ENCODE data around the gene MCF2L.
"Not testable (repeated sequence)": the region's sequence is repeated elsewhere in the genome, so short reads cannot be mapped to it uniquely, and the experiment has no call there.

MCF2L gene

DNA sequence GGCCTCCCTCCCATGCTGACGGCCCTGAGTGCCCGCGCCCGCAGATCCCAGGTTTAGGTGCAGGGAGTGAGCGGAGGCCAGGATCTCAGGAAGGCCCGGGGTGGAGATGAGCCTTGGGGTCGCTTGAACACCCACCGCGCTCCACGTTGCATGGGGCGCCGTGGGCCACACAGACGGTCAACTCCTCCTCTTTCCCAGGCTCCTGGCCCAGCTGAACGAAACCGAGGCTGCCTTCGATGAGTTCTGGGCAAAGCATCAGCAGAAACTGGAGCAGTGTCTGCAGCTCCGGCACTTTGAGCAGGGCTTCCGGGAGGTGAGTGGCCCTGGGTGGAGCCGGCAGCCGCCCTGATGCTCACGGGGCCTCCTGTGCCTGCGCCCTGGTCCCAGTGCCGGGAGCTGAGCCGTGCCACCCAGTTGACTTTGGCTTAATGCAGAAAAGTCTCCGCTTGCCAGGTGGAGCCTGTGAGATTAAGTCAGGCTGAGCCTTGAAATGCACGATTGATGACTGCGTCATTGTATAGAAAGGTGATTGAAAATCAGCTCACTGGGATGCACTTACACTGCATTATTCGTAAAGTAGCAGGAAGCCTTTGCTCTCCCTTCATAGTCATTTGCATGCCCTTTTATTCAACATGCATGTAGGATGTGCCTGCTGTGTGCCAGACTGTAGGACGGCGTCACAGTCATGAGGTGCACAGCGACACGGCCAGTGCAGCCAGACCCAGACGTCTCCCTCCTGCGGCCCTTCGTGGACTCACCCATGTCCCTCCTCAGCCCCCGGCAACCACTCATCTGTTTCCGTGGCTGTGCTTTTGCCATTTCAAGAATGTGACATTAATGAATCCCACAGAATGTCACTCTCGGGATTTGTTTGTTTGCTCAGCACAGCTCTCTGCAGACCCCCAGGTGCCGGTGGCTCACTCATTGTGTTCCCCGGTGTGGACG lies 101.1 kb downstream of the MCF2L start:
- DNase-seq = no peak

DNA sequence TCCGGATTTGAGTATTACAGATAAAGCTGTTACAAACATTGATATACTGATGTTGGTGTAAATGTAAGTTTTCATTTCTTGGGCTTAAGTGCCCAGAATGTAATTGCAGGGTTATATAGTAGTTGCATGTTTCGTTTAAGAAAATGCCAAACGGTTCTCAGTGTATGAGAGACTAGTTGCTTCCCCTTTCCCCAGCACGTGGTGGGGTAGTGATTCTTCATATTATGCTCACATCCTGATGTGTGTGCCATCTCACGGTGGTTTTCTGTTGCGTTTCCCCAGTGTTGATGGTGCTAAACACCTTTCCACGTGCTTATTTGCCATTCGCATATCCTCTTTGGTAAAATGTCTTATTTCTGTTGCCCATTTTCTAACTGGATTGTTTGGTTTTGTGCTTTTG lies 101.8 kb downstream of the MCF2L start:
- no peak for DNase-seq

DNA sequence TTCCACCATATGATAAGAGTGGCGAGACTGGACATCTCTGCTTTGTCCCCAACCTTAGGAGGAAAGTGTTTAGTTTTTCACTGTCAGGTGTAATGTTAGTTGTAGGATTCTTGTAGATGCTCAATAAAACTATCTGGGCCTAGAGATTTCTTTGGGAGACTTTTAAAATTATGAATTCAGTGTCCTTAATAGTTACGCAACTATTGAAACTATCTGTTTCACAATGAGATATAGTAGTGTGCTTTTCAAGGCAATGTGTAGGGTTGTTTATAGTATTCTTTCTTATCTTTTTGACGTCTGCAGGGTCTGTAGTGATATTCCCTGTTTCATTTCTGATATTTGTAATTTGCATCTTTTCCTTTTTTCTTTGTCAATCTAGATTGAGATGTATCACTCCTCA lies 103.4 kb downstream of the MCF2L start:
- no peak for DNase-seq

DNA sequence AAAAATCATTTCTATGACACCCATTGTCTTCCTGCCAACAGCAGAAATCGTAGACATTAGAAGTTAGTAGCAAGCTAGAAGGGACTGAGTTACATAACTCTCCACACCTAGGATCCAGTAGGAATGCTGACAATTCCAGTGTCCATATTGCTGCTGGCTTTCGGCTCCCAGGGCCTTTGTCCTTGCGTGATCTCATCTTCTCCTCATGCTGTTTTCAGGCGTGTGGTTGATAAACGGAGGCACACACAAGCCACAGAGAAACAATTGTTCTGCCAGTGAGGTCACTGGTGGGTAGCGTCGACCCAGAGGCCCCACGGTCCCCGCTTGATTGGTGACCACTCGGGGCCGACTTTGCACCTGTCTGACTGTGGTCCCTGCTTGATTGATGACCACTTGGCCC lies 104.9 kb downstream of the MCF2L start:
- no peak for DNase-seq

DNA sequence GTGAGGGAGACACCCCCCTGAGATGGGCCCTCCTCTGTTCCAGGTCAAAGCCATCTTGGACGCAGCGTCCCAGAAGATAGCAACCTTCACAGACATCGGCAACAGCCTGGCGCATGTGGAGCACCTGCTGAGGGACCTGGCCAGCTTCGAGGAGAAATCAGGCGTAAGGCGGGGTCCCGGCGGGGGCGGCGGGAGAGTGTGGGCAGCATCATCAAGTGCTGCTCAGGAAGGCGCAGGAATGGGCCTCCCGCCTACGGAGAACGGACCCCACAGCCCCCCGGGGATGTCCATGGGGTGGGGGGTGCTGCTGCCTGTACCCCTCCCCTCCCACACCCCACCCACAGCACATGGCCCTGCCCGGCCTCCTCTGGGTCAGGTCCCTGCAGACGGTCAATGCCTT lies 105.4 kb downstream of the MCF2L start:
- DNase-seq = no peak

DNA sequence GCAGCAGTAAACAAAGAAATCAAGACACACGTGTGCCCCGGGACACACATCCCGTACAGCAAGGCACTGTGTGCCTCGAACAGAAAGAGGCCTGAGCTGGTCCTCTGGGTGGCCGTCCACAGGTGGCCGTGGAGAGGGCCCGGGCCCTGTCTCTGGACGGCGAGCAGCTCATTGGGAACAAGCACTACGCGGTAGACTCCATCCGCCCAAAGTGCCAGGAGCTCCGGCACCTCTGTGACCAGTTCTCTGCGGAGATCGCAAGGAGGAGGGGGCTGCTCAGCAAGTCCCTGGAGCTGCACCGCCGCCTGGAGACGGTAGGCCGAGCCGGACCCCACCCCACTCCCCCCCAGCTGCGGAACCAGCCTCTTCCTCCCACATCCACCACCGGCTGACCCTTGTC lies 105.9 kb downstream of the MCF2L start:
- DNase-seq = no peak

DNA sequence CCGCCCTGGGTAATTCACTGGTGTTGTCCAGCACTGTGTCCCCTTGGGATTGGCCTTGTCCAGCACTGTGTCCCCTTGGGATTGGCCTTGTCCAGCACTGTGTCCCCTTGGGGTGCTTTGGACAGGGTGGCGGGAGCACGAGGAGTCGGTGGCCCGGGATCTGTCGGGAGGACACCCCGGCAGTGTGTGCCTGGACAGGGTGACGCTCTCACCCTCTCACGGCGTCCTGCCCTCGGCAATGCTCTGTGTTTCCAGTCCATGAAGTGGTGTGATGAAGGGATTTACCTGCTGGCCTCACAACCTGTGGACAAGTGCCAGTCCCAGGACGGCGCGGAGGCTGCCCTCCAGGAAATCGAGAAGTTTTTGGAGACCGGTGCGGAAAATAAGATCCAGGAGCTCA lies 106.7 kb downstream of the MCF2L start:
- no peak for DNase-seq

DNA sequence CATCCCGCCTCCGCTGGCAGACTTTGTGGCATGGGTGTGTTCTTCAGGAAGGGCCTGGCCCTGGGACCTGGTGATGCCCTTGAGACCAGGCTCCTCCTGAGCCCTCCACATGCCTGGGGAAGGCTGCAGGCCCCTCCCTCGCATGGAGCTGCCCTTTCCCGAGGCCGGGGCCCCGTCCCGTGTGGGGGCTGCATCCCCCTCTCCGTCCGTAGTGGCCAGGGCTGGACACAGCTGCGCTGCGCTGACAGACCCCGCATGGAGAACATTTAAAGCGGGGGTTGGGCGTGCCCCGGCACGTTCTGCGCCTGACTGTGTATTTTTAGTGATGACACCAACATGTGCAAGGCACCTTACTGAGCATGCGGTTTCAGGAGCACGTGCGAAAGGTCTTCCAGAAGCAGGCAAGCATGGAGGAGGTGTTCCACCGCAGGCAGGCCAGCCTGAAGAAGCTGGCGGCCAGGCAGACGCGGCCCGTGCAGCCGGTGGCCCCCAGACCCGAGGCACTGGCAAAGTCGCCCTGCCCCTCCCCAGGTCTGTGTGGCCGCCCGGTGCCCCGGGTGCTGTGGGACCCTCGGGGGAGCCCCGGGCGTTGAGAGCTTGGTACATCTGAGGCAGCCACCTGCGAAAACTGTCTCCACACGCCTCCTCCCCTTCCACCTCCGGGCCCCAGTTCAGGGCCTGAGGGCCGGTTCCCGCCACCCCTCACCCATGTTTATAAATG lies 107.8 kb downstream of the MCF2L start:
- DNase-seq = no peak

DNA sequence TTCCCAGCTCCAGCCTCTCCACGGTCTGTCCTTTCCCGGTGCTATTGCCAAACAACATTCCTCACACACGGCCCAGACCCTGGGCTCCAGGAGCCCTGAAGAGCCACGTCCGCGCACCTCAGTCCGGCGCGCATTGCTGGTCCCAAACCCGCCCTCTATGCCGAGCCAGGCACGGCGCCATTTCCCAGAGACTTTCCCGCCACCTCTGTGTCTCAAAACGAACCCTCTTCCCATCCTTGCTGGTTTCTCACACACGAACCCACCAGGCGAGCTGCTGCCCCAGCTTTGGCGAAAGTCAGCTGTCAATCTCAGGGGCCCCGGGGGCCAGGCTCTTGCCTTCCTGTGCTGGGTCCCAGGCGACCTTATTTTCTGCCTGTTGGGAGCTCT lies 108.5 kb downstream of the MCF2L start:
- DNase-seq = no peak

DNA sequence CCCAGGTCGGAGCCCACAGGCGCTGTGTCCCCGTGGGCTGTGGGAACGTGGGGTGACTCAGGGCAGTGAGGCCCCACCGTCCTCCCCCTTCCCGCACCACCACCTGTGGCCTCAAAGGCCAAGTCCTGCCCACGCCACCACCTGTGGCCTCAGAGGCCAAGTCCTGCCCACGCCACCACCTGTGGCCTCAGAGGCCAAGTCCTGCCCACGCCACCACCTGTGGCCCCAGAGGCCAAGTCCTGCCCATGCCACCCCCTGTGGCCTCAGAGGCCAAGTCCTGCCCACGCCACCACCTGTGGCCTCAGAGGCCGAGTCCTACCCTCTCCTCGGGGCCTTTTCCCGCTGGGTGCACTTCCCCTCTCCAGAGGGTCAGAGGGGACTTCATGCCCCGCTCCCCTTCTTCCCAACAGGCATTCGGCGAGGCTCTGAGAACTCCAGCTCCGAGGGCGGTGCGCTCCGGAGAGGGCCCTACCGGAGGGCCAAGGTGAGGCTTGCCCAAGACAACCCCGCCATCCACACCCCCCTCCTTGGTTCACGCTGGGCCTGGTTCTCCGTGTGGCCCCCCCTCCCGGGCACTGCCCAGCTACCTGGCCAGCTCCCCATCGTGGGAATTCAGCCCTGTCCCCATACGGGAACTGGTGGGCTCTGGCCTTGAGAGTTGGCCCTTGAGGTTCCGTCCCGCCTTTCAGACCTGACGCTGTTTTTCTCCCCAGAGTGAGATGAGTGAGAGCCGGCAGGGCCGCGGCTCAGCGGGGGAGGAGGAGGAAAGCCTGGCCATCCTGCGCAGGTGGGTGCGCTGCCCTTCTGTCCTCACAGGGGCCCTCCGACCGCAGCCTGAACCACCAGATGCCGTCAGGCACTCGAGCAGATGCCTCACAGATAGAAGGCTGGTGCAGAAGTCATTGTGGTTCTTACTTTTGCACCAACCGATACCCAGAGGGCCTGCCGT lies 109.2 kb downstream of the MCF2L start:
- DNase-seq = no peak

DNA sequence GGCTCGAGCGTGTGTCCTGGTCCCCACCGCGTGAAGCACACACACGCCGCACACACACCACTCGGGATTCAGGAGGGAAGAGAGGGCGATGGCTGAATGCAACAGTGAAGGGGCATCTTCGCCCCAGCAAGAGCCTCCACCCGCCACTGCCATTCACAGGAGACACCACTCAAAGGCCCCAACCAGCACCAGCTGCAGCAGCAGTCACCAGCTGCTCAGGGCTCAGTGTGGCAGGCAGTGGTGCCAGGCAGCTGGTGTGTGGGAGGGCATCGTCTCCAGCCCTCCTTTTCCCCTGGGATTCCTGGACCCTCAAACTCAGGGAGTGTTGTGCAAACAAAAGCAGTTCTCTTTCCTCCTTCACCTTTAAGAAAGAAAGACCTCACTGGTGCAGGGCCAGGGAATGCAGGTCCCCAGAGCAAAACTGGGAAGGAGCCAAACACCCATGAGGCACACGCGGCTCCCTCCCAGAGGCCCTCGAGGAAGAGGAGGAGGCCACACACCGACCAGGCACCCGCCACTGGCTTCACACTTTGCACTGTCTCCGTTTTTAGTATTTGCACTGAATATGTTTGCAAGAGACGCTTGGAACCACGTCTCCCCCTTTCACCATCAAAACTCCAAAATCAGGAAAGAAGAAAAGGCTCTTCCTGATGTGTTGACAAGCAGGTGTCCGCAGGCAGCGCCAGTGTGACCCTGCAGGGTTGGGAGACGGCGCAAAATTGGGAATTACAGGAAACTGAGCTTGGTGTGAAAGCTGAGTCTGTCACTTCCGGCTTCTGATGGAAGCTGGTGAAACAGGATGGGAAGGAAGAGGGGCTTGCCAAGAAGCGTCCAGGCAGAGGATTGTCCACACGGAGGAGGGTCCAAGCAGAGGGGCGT lies 110.1 kb downstream of the MCF2L start:
- DNase-seq = no peak

DNA sequence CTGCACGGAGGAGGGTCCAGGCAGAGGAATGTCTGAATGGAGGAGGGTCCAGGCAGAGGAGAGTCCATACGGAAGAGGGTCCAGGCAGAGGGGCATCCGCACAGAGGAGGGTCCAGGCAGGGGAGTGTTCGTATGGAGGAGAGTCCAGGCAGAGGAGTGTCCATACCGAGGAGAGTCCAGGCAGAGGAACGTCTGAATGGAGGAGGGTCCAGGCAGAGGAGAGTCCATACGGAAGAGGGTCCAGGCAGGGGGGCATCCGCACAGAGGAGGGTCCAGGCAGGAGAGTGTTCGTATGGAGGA lies 110.7 kb downstream of the MCF2L start:
- not testable (repeated sequence) for DNase-seq

DNA sequence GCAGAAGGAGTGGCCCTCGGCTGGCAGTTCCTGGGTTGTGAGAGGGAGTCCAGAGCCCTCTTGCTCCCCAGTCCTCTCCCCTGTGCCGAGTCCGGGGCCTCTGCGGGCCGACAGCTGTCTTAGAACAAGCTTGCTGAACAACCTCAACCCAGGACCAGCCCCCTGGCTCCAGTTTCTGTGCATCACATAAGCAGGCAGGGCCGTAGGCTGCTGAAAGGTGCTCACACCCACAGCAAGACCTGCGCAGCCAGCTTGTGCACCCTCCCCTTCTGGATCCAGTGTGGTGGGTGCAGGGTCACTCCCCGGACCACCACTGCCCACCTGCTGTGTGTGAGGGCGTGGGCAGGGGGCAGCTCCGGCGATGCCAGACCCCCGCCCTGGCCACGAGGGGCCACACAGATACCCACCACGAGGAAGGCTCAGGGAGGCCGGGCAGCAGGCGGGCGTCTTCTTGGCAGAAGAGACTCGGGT lies 111.4 kb downstream of the MCF2L start:
- no peak for DNase-seq

DNA sequence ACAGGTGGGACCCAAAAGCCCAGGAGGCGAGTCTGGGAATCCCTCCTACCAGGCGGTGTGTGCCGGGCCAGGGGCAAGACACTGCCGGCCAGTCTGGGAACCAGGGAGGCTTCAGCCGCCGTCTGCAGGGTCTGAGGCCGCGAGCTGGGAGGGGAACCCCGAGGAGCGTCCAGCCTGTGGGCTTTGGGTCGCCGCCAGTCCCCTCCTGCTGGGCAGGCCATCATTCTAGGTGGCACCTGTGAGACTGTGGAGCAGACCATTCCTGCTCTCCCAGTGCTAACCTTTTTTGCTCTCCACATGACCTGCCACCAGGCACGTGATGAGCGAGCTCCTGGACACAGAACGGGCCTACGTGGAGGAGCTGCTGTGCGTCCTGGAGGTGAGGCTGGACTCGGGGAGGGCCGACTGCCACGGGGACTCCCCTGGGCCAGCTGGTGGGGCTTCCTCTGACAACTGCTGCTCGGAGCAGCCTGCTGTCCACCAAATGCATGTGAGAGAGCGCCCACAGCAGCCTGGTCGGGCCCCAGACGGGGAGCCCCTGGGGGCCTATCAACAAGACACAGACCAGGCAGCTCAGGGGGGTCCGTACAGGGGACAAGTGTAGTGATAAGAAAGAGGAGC lies 112.0 kb downstream of the MCF2L start:
- no peak for DNase-seq

DNA sequence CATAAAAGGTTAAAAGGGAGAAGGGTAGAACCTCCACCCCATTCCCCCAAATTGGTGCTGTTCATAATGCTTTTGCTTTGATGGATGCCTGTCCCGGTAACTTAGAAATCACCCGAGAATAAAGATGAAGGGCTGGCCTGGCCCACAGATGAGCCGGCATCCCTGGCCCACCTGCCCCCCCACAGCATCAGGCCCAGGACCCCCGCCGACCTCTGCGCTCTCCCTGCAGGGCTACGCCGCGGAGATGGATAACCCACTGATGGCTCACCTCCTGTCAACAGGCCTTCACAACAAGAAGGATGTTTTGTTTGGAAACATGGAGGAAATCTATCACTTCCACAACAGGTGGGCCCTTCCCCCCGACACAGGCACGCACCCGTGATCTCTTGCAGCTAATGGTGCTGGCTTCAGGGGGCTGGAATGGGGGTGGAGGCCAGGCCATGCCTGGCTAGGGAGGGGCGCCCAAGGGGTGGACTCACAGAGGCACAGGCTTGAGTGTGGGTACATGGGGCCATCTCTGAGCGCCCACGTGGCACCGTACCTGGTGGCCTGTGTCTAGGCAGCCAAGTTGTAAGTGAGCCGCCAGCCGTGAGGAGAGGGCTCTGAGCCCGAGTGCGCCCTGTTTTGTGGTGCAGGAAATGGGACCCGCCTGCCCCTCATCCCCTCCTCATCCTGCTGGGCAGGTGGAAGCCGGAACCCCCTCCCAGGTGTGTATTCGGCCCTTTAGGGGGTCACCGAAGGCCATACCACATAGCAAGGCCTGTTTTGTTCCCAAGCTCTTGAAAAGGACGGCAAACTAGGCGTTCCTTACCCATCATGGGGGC lies 113.4 kb downstream of the MCF2L start:
- DNase-seq = no peak

DNA sequence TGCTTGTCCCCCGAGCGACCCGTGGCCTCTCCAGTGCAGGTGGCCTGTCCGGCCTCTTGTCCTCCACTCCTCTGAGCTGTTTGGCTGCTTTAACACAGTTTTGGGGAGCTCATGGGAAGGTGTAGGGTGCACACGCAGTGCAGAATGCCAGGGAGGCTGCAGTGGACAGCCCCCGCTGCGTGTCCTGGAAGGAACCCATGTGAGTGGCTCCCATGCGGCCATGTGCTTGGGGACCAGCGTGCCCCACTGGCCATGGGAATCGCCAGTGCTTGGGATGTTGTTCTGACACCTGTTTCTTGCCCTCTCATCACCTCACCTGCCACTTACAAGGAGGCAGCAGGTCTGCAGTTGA lies 114.0 kb downstream of the MCF2L start:
- no peak for DNase-seq

DNA sequence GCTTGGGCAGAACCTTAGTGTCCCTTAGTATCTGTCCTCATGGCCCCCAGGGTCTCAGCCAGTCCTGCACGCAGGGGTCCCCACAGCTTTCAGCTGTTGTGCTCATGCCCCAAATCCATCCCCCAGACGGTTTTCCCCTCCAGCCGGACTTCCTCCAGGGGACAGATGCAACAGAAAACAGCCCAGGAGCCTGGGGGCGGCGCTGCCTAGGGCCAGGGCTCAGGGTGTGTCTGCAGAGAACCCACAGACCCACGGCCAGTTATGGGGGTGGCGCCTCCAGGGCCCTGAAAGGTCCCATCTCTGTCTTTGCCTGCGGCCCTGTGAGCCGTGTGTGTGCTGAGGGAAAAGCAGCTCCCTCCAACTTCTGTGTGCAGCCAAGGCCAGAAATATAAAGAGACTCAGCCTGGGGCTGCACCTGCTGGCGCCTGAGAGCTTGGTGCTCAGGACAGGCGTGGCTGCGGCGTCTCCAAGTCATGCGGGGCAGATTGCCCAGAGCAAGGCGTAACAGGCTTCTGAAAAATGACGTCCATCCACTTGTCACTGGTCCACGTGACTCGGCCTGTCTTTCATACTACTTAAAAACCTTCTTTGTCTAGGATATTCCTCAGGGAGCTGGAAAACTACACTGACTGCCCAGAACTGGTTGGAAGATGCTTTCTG lies 114.5 kb downstream of the MCF2L start:
- no peak for DNase-seq

DNA sequence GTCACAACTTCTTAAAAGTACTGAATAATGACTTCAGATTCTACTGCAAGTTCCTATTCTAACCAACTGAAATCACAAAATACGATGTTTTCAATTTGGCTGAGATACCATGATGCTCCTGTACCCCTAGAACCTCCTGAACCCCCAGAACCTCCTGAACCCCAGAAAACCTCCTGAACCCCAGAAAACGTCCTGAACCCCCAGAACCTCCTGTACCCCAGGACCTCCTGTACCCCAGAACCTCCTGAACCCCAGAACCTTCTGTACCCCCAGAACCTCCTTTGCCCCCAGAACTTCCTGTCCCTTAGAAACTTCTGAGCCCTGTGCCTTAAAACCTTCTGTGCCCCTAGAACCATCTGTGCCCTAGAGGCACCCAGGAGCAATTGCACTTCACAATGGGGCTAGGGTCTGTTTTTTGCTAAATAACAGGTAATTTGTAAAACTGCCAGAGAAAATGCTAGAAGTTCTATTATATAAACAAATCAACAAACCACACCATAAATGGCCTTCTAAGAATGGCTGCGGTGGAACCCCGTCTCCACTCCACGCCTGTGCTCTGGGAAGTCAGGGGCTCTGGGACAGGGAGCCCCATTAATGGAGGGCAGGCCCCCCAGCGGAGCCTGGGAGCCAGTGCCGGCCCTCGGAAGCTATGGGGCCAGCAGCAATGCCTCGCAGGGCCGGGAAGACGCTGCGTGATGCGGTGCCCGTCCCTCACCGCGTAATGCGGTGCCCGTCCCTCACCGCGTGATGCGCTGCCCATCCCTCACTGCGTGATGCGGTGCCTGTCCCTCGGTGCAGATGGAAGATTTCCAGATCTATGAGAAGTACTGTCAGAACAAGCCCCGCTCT lies 115.3 kb downstream of the MCF2L start:
- no peak for DNase-seq

DNA sequence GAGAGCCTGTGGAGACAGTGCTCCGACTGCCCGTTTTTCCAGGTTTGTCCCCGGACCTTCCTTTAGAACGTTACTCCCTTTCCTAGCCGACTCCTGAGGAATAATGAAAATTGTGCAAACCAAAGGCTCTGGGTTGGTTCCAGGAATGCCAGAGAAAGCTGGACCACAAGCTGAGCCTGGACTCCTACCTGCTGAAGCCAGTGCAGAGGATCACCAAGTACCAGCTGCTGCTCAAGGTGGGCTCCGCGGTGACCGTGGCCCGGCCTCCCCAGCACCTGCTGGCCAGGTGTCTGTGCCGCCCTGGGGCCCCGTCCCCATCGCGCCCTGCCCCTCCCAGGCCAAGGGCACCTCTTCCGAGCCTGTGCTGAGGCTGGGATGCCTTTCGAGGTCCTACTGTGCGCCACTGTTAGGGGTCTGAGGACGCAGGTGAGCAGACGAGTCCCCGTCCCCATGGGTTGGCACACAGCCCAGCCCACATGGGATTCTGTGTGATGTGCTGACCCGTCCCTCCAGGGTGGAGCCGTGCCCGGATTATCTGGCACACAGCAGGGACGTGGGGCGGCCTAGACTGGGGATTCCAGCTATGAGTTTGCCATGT lies 116.0 kb downstream of the MCF2L start:
- no peak for DNase-seq
